ENCODE results near the gene FBRSL1. TPM values are rescaled to one million over a fixed set of nuclear protein-coding genes. Genes with fewer than 3 reads are reported as not detected.

The FBRSL1 gene
- total and polyA plus RNA-seq, 7 donors: 3.9 to 37.0 (median 10.3) TPM

DNA sequence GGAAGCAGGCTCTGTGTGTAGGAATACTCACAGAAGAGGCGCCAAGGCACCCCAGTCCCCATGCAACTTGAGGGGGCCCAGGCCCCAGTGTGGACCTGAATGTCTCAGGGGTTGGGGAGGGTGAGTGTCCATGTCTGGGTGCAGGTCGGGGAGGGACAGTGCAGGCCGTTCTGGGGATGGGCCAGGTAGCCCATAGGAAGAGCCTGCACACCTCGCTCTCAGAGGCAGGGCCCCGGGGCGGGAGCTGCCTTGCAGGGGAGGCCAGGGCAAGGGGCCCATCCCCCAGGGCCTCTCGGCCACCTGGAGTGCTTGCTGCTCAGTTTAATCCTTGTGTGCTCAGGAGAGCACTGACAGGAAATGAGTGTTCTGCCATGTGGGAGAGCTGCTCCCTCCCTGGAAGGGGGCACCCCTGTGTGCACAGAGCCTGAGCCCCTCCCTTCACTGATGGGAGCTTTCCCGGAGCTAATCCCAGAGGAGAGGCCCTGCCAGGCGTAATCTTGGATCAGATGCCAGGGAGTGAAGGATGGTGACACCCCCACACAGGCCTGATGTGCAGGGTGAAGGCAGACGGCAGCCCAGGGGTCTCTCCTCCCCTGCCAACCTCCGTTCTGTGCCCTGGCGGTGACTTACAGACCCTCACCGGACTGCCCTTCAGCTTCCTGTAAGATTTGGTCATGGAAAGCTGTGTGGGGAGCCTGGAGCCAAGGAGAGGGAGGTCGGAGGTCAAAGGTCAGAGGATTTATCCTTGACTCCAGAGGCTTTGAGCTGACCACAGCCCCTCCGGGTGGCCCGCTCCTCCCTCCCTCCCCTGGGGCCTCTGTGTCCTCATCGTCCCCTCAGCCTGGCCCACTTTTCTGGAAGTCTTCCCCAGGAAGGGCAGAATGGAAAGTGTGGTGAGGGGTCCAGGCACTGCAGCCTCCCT is 24.4 kb upstream of the FBRSL1 start:
- H3K27ac ChIP-seq: no peak overlapping the region
- no peak for TF ChIP-seq POLR2AphosphoS5 (IDR thresholded peaks at IDR 0.05)
- no peak for TF ChIP-seq EP300 (IDR thresholded peaks at IDR 0.05)
- no peak for TF ChIP-seq POLR2A (IDR thresholded peaks at IDR 0.05)
- TF ChIP-seq, protein P1, sequence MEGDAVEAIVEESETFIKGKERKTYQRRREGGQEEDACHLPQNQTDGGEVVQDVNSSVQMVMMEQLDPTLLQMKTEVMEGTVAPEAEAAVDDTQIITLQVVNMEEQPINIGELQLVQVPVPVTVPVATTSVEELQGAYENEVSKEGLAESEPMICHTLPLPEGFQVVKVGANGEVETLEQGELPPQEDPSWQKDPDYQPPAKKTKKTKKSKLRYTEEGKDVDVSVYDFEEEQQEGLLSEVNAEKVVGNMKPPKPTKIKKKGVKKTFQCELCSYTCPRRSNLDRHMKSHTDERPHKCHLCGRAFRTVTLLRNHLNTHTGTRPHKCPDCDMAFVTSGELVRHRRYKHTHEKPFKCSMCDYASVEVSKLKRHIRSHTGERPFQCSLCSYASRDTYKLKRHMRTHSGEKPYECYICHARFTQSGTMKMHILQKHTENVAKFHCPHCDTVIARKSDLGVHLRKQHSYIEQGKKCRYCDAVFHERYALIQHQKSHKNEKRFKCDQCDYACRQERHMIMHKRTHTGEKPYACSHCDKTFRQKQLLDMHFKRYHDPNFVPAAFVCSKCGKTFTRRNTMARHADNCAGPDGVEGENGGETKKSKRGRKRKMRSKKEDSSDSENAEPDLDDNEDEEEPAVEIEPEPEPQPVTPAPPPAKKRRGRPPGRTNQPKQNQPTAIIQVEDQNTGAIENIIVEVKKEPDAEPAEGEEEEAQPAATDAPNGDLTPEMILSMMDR (IDR thresholded peaks at IDR 0.05): no peak
- no peaks in the 10 kb centered on the region for H3K4me1 ChIP-seq
- intact Hi-C loops (cut with DNase I): no loop called here
- H3K9me3 ChIP-seq: no peaks in the 10 kb centered on the region
- no peak for DNase-seq
- 56 to 71% methylated on average over 17 of the region's 17 CpGs for WGBS, 2 donors
- peaks cover 6 to 51% (median 34%) of the 10 kb centered on the region in 3 donors for H3K27me3 ChIP-seq
- H3K4me3 ChIP-seq: no peak overlapping the region
- H3K36me3 ChIP-seq: no peaks in the 10 kb centered on the region

DNA sequence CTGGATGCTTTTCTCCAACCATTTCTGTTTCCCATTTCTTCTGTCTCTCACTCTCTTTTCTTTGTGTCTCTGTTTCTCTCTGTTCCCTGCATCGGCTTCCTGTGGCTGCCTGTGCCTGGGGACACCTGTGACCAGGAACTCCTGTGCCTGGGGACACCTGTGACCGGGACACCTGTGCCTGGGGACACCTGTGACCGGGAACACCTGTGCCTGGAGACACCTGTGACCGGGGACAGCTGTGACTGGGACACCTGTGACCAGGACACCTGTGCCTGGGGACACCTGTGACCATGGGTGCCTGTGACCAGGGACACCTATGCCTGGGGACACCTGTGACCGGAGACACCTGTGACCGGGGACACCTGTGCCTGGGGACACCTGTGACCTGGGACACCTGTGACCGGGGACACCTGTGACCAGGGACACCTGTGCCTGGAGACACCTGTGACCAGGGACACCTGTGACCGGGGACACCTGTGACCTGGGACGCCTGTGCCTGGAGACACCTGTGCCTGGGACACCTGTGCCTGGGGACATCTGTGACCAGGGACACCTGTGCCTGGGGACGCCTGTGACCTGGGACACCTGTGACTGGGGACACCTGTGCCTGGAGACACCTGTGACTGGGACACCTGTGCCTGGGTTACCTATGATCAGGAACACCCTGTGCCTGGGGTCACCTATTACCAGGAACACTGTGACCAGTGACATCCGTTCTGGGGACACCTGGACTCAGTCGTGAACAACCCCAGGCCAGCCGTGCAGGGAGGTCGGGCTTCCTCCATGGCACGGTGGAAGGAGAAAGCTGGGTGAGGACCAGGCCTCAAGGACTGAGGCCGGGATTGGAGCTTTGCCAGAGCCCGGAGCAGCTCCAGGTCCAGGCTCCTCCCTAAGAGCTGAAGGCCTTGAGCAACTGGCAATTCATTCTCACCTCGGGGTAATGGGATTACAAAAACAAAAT is 23.4 kb upstream of the FBRSL1 start:
- Histone ChIP-seq H3K27me3 (peaks cover 6 to 46% (median 34%) of the 10 kb centered on the region in 3 donors), H3K36me3 (no peaks in the 10 kb centered on the region), H3K27ac (no peak overlapping the region), H3K9me3 (no peaks in the 10 kb centered on the region), H3K4me1 (no peaks in the 10 kb centered on the region), H3K4me3 (no peak overlapping the region)
- TF ChIP-seq EP300 (IDR thresholded peaks at IDR 0.05) (no peak), POLR2A (IDR thresholded peaks at IDR 0.05) (no peak), POLR2AphosphoS5 (IDR thresholded peaks at IDR 0.05) (no peak)
- TF ChIP-seq, protein P1 (IDR thresholded peaks at IDR 0.05): no peak
- DNase-seq: no peak
- 63 to 81% methylated on average over 18 of the region's 18 CpGs for WGBS, 2 donors
- intact Hi-C loops (cut with DNase I): no loop called here

DNA sequence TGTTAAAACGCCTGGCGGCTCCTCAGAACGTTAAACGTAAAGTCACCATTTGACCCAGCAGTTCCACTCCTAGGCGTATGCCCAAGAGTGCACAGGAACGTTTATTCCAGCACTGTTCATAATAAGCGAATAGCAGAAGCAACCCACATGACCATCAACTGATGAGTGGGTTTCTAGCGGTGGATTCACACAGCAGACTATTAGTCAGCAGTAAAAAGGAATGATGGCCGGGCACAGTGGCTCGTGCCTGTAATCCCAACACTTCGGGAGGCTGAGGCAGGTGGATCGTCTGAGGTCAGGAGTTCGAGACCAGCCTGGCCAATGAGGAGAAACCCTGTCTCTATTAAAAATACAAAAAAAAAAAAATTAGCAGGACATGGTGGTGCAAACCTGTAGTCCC is 22.4 kb upstream of the FBRSL1 start:
- no peak overlapping the region for H3K4me3 ChIP-seq
- peaks cover 6 to 45% (median 34%) of the 10 kb centered on the region in 3 donors for H3K27me3 ChIP-seq
- TF ChIP-seq, protein P1 (IDR thresholded peaks at IDR 0.05): no peak
- TF ChIP-seq POLR2AphosphoS5 (IDR thresholded peaks at IDR 0.05): no peak
- no peak for TF ChIP-seq POLR2A (IDR thresholded peaks at IDR 0.05)
- no peak for TF ChIP-seq EP300 (IDR thresholded peaks at IDR 0.05)
- intact Hi-C loops (cut with DNase I): no loop called here
- no peaks in the 10 kb centered on the region for H3K36me3 ChIP-seq
- no peak overlapping the region for H3K27ac ChIP-seq
- DNase-seq: no peak
- 83 to 85% methylated on average over 13 of the region's 13 CpGs for WGBS, 2 donors
- no peaks in the 10 kb centered on the region for H3K4me1 ChIP-seq
- no peaks in the 10 kb centered on the region for H3K9me3 ChIP-seq

DNA sequence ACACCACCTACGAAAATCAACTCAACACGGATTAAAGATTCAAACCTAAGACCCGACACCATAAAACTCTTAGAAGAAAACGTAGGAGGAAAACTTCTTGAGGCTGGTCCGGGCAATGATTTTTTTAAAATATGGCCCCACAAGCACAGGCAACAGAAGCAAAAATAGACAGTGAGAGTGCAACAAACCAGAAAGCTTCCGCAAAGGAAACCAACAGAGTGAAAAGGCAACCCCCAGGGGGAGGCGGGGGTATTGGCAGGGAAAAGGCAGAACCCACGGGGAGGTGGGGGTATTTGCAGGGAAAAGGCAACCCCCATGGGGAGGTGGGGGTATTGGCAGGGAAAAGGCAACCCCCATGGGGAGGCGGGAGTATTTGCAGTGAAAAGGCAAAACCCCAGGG is 20.5 kb upstream of the FBRSL1 start:
- Histone ChIP-seq H3K27me3 (peaks cover 6 to 45% (median 34%) of the 10 kb centered on the region in 3 donors), H3K36me3 (no peaks in the 10 kb centered on the region), H3K9me3 (no peaks in the 10 kb centered on the region), H3K27ac (no peak overlapping the region), H3K4me1 (no peaks in the 10 kb centered on the region), H3K4me3 (no peak overlapping the region)
- WGBS, 2 donors: 32 to 53% methylated on average over 9 of the region's 9 CpGs
- no peak for TF ChIP-seq EP300 (IDR thresholded peaks at IDR 0.05)
- TF ChIP-seq POLR2AphosphoS5 (IDR thresholded peaks at IDR 0.05): no peak
- TF ChIP-seq, protein P1 (IDR thresholded peaks at IDR 0.05): no peak
- no peak for TF ChIP-seq POLR2A (IDR thresholded peaks at IDR 0.05)
- DNase-seq: no peak
- intact Hi-C loops (cut with DNase I): no loop called here

Data from sigmoid colon (tissue), 7 donors.